Hepatic stellate cell (primary cell): Measurements from ENCODE around the gene P2RX2.
A peak's percentile ranks its signal among the peaks of the same experiment; 100 is the strongest.

Source experiments
- DNase-seq: peaks from one replicate; pipeline ENCODE4 v3.0.0; 2011; ENCODE audit warnings: low spot score

P2RX2 gene

GRCh38 chr12:132620113-132620898 is 1.7 kb downstream of the P2RX2 start:
- DNase-seq, result no peak

DNA sequence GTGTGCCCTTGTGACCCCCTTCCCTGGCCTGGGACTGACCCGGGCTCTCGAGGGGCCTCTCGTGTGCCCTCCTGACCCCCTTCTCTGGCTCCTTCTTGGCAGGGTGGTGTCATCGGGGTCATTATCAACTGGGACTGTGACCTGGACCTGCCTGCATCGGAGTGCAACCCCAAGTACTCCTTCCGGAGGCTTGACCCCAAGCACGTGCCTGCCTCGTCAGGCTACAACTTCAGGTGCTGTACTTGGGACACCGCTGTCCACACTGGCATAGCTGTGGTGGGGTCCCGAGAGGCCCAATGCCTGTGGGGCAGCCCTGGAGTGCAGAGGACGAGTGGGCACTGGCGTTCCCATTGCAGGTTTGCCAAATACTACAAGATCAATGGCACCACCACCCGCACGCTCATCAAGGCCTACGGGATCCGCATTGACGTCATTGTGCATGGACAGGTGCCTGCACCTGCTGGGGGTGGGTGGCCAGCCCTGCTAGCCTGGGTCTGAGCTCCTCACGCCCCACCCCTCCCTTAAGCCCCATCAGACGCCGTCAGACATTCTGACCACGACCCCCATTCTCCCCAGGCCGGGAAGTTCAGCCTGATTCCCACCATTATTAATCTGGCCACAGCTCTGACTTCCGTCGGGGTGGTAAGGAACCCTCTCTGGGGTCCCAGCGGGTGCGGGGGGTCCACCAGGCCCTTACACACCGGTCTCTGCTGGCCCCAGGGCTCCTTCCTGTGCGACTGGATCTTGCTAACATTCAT is 2.5 kb downstream of the P2RX2 start:
- DNase-seq, result no peak

DNA sequence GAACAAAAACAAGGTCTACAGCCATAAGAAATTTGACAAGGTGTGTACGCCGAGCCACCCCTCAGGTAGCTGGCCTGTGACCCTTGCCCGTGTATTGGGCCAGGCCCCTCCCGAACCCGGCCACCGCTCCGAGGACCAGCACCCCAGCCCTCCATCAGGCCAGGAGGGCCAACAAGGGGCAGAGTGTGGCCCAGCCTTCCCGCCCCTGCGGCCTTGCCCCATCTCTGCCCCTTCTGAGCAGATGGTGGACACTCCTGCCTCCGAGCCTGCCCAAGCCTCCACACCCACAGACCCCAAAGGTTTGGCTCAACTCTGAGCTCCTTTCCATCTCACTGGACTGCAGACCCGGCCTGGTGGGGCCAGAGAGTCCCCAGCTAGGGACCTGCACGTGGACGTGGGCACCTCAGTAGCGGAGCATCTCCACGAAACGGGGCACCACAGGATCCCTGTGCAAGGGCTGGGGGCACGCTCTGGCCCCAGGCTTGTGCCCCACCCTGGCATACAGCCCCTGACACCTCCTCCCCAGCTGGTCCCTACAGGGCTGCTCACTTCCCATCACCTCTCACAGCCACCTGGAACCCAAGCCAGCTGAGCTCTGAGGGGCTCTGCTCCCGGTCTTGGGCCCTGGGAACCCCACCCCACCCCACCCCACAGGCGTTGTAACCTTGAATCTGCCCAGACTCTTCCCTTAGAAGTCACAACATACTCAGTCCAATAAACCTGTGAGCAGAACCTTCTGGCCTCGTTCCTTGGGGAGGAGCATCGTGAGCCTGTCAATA is 3.3 kb downstream of the P2RX2 start:
- no peak for DNase-seq

- peak; percentile 96 for DNase-seq
Observed at GRCh38 chr12:132622437-132623071, 4.0 kb downstream of the P2RX2 start.

DNA sequence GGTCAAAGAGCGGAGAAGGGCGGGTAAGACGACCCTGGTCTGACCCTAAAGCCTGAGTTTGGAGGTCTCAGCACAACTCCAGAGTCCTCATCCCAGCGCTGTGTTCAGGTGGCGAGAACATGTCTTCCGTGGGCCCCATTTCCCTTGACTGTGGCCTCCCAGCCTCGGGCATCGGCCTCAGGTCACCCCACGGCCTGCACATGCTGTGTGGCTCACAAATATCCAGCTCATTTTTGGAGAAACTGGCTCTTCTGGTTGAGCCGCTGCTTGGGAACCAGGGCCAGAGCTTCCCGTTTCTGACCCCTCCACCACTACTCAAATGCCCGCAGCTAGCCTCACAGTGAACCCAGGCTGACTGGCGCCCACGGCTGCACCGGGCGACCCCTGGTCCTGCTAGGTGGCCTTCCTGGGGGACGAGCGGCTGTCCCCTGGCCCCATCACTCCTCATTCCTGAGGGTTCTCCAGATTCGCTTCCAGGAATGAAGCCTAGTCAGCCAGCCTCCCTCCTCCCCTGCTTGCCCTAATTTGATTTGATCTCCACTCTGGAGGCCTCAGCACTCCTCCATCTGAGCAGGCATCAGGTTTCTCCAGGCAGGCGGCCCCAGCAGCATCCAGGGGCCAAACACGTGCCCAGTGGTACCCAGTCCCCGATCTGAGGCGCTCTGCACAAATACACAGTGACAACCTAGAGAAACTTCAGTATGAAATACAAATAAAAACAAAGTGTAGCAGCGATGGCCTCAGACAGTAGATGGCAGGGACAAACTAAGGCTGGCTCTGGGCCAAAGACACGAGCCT is 4.7 kb downstream of the P2RX2 start:
- DNase-seq, result no peak

GRCh38 chr12:132624186-132624855 is 5.7 kb downstream of the P2RX2 start:
- no peak for DNase-seq

- no peak for DNase-seq
Observed at GRCh38 chr12:132624910-132625630, 6.5 kb downstream of the P2RX2 start.

- no peak for DNase-seq
Observed at GRCh38 chr12:132625731-132626430, 7.3 kb downstream of the P2RX2 start.

DNA sequence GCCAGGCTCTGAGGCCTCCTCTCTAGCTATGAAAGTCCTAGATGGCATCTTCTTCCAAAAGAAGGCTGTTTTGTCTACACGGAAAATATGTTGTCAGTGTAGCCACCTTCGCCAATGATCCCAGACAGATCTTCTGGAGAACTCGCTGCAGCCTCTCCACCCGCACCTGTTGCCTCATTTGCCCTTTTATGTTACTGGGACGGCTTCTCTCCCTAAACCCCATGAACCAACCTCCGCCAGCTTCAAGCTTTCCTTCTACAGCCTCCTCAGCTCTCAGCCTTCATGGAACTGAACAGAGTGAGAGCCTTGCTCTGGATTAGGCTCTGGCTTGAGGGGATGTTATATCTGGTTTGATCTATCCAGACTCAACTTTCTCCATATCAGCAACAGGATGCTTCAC is 10.8 kb downstream of the P2RX2 start:
- DNase-seq, result no peak

DNA sequence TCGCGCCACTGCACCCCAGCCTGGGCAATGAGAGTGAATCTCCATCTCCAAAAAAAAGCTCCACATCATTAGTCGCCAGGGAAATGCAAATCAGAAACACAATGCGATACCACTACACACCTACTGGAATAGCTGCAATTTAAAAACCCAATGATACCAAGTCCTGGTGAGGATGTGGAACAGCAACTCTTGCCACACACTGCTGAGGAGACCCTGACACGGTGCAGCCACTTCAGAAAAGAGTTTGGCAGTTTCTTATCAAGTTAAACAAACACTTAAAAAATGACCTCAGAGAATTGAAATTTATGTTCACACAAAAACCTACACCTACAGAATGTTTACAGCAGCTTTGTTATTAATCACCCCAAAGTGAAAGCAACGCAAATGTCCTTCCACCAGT is 12.1 kb downstream of the P2RX2 start:
- no peak for DNase-seq

DNA sequence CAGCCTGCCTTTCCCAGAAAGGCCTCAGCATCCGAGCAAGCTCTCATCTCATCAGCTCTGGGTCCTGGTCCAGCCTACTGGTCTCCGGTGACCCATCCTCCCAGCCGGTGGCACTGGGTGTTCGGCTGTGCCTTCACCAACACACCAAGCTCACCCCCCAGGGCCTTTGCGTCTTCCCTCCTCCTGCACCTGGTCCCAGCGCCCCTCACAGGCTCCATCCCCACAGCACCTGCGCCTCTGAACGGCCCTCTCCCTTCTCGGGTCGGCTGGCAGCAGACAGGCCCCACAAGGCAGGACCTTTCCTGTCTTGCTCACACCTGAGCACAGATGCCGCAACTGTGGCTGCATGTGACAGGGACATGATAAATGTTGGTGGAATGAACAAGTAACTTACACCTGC is 13.1 kb downstream of the P2RX2 start:
- DNase-seq, result no peak

DNA sequence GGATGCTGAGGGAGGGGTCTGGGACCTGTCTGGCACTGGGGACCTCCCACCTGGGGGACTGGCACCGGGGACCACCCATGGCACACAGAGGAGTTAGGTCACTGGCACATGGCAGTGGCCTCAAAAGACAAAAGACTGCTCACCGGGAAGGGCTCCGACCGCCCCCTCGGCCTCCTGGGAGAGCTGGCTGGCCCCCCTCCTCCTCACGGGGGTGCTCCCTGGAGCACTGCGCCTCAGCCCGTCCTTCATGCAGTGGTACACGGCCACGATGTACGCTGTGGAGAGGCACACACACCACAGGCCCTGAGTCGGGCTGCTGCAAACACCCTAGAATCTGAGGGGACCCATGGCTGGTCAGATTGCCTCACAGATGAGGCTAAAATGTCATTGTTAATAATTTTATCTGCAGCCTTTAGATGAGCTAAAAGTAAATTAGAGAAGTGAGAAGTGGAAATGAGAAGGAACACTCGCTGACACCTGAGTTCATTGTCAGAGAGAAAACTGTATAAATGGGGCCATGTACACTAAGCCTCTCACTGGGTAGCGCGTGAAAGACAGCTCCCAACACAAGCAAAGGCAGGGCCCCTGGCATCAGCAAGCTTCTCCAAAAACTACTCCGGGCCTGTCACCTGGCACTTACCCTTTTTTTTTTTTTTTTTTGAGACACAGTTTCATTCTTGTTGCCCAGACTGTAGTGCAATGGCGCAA is 14.1 kb downstream of the P2RX2 start:
- DNase-seq, result no peak

- no peak for DNase-seq
Observed at GRCh38 chr12:132633398-132633797, 14.8 kb downstream of the P2RX2 start.

GRCh38 chr12:132633901-132634300 is 15.3 kb downstream of the P2RX2 start:
- no peak for DNase-seq

- DNase-seq, result no peak
Observed at GRCh38 chr12:132634411-132634990, 15.9 kb downstream of the P2RX2 start.

GRCh38 chr12:132635076-132635955 is 16.7 kb downstream of the P2RX2 start:
- no peak for DNase-seq

- no peak for DNase-seq
Observed at GRCh38 chr12:132637811-132638210, 19.2 kb downstream of the P2RX2 start.
